OCI-LY1 (cell line): ENCODE data around the gene PAPSS1.

Source experiments
- H2AFZ ChIP-seq: fragments of 200-600 bp; sonication (generic), shearing (Covaris generic); 2 replicates; pipeline ENCODE4 v1.6.0; 2014; ENCODE audit warnings: antibody characterized with exemption, mild to moderate bottlenecking, low read length
- H3F3A ChIP-seq: fragments of 200-600 bp; sonication (generic), shearing (Covaris generic); 2 replicates; pipeline ENCODE4 v1.6.0; 2014; ENCODE audit warnings: mild to moderate bottlenecking, antibody characterized with exemption, low read length, moderate library complexity; ENCODE audit not compliant: insufficient read depth
- H3K27ac ChIP-seq: fragments of 200-600 bp; sonication (generic); 2 replicates; pipeline ENCODE4 v1.5.1; 2014; ENCODE audit warnings: low read length, mixed run types, mild to moderate bottlenecking, low read depth; ENCODE audit not compliant: poor library complexity, severe bottlenecking
- H3K27me3 ChIP-seq: fragments of 200-600 bp; sonication (generic); 2 replicates; pipeline ENCODE4 v1.6.0; 2014; ENCODE audit warnings: antibody characterized with exemption, mild to moderate bottlenecking, low read length, moderate library complexity; ENCODE audit not compliant: insufficient read depth
- H3K36me3 ChIP-seq: fragments of 200-600 bp; sonication (generic); 2 replicates; pipeline ENCODE4 v1.6.1; 2014; ENCODE audit warnings: mild to moderate bottlenecking, antibody characterized with exemption, low read length, moderate library complexity, mixed read lengths; ENCODE audit not compliant: insufficient read depth
- H3K4me1 ChIP-seq: fragments of 200-600 bp; sonication (generic); 2 replicates; pipeline ENCODE4 v1.5.1; 2014; ENCODE audit warnings: mild to moderate bottlenecking, low read length, moderate library complexity; ENCODE audit not compliant: insufficient read depth, severe bottlenecking
- H3K4me2 ChIP-seq: fragments of 200-600 bp; sonication (generic), shearing (Covaris generic); 2 replicates; pipeline ENCODE4 v1.6.1; 2014; ENCODE audit warnings: low read length
- H3K4me3 ChIP-seq: fragments of 200-600 bp; sonication (generic); 2 replicates; pipeline ENCODE4 v1.5.1; 2014; ENCODE audit warnings: low read length, low read depth, mild to moderate bottlenecking, mixed read lengths; ENCODE audit not compliant: poor library complexity, severe bottlenecking
- H3K79me2 ChIP-seq: fragments of 200-600 bp; shearing (Covaris generic); 2 replicates; pipeline ENCODE4 v1.6.1; 2016; ENCODE audit warnings: mixed run types, low read length, mixed read lengths; ENCODE audit not compliant: insufficient read depth
- H3K9ac ChIP-seq: fragments of 200-600 bp; sonication (generic), shearing (Covaris generic); 2 replicates; pipeline ENCODE4 v1.6.1; 2014; ENCODE audit warnings: mild to moderate bottlenecking, low read length, mixed read lengths
- H3K9me2 ChIP-seq: fragments of 200-600 bp; sonication (generic), shearing (Covaris generic); 2 replicates; pipeline ENCODE4 v1.6.1; 2014; ENCODE audit warnings: low read depth, mild to moderate bottlenecking, low read length, mixed read lengths
- H3K9me3 ChIP-seq: fragments of 200-600 bp; shearing (Covaris generic); 2 replicates; pipeline ENCODE4 v1.6.1; 2014; ENCODE audit warnings: low read length, mixed read lengths
- H4K20me1 ChIP-seq: fragments of 200-600 bp; sonication (generic), shearing (Covaris generic); 2 replicates; pipeline ENCODE4 v1.6.0; 2016; ENCODE audit warnings: mild to moderate bottlenecking, low read length; ENCODE audit not compliant: insufficient read depth
- CTCF ChIP-seq: fragments of 200-600 bp; sonication (generic), shearing (Covaris generic); IDR thresholded peaks from 2 replicates; pipeline ENCODE4 v1.5.1; 2017; ENCODE audit warnings: mild to moderate bottlenecking, antibody characterized with exemption, low read length, moderate library complexity, mixed read lengths
- EZH2 ChIP-seq: fragments of 200-600 bp; sonication (generic), shearing (Covaris generic); IDR thresholded peaks from 2 replicates; pipeline ENCODE4 v1.8.0; 2017; ENCODE audit warnings: borderline replicate concordance, mixed run types, mild to moderate bottlenecking, antibody characterized with exemption, low read length, moderate library complexity, mixed read lengths

The PAPSS1 gene

GRCh38 chr4:107693132-107693531 is 26.9 kb downstream of the PAPSS1 start:
- no peaks in the 10 kb centered on the region for H3K27me3 ChIP-seq
- H3K4me3 ChIP-seq, result no peak overlapping the region
- no peaks in the 10 kb centered on the region for H4K20me1 ChIP-seq
- H3K27ac ChIP-seq, result no peak overlapping the region
- H3K79me2 ChIP-seq, result no peaks in the 10 kb centered on the region
- no peak overlapping the region for H2AFZ ChIP-seq
- H3K9me2 ChIP-seq, result no peaks in the 10 kb centered on the region
- H3K4me1 ChIP-seq, result no peaks in the 10 kb centered on the region
- TF ChIP-seq EZH2 (no peak), CTCF (no peak)
- H3K9me3 ChIP-seq, result no peaks in the 10 kb centered on the region
- H3K4me2 ChIP-seq, result no peak overlapping the region
- H3K36me3 ChIP-seq, result peaks cover 36% of the 10 kb centered on the region
- H3K9ac ChIP-seq, result no peak overlapping the region
- no peaks in the 10 kb centered on the region for H3F3A ChIP-seq

DNA sequence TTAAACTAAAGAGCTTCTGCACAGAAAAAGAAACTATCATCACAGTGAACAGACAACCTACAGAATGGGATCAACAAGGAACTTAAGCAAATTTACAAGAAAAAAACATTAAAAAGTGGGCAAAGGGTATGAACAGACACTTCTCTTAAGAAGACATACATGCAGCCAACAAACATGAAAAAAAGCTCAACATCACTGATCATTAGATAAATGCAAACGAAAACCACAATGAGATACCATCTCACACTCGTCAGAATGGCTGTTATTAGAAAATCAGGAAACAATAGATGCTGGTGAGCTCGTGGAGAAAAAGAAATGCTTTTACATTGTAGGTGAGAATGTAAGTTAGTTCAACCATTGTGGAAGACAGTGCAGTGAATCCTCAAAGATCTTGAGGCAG is 27.8 kb downstream of the PAPSS1 start:
- Histone ChIP-seq H3K27me3 (no peaks in the 10 kb centered on the region), H3K9ac (no peak overlapping the region), H3K36me3 (peaks cover 28% of the 10 kb centered on the region), H3K4me2 (no peak overlapping the region), H3K9me2 (no peaks in the 10 kb centered on the region), H4K20me1 (no peaks in the 10 kb centered on the region), H3K27ac (no peak overlapping the region), H3K4me3 (no peak overlapping the region), H3F3A (no peaks in the 10 kb centered on the region), H3K9me3 (no peaks in the 10 kb centered on the region), H3K79me2 (no peaks in the 10 kb centered on the region), H3K4me1 (no peaks in the 10 kb centered on the region), H2AFZ (no peak overlapping the region)
- no peak for TF ChIP-seq EZH2
- no peak for TF ChIP-seq CTCF

- no peaks in the 10 kb centered on the region for H3K9me2 ChIP-seq
- H3K9ac ChIP-seq, result no peak overlapping the region
- H3K9me3 ChIP-seq, result no peaks in the 10 kb centered on the region
- H4K20me1 ChIP-seq, result no peaks in the 10 kb centered on the region
- no peaks in the 10 kb centered on the region for H3F3A ChIP-seq
- H2AFZ ChIP-seq, result no peak overlapping the region
- no peak for TF ChIP-seq EZH2
- TF ChIP-seq CTCF, result no peak
- H3K27ac ChIP-seq, result no peak overlapping the region
- no peaks in the 10 kb centered on the region for H3K79me2 ChIP-seq
- H3K36me3 ChIP-seq, result peaks cover 24% of the 10 kb centered on the region
- H3K4me2 ChIP-seq, result no peak overlapping the region
- no peaks in the 10 kb centered on the region for H3K27me3 ChIP-seq
- no peak overlapping the region for H3K4me3 ChIP-seq
- H3K4me1 ChIP-seq, result no peaks in the 10 kb centered on the region
Measured at GRCh38 chr4:107691378-107691777, 28.7 kb downstream of the PAPSS1 start.
